Smooth muscle cell (in vitro differentiated cells): Measurements from ENCODE around the gene UBQLN4. TPM values are rescaled to one million over a fixed set of nuclear protein-coding genes. Genes with fewer than 3 reads are reported as not detected.

Source experiments
- DNase-seq: peaks from one replicate; lab custom pipeline; 2025; ENCODE audit not compliant: unreplicated experiment; lab: John Stamatoyannopoulos, UW
- H2AFZ ChIP-seq: fragments of 200-600 bp; sonication (generic); 2 replicates; pipeline ENCODE4 v1.6.0; 2016; ENCODE audit warnings: antibody characterized with exemption, low read depth, mild to moderate bottlenecking
- H3F3A ChIP-seq: fragments of 200-600 bp; sonication (generic); 2 replicates; pipeline ENCODE4 v1.6.0; 2017; ENCODE audit warnings: antibody characterized with exemption, low read depth
- H3K27ac ChIP-seq: fragments of 200-600 bp; sonication (generic); 2 replicates; pipeline ENCODE4 v1.5.1; 2016; ENCODE audit warnings: low read depth, mild to moderate bottlenecking
- H3K27me3 ChIP-seq: fragments of 200-600 bp; sonication (generic); 2 replicates; pipeline ENCODE4 v1.6.1; 2016; ENCODE audit warnings: low read depth, mild to moderate bottlenecking
- H3K36me3 ChIP-seq: fragments of 200-600 bp; sonication (generic); 2 replicates; pipeline ENCODE4 v1.5.1; 2016; ENCODE audit warnings: low read depth
- H3K4me1 ChIP-seq: fragments of 200-600 bp; sonication (generic); 2 replicates; pipeline ENCODE4 v1.5.1; 2016; ENCODE audit warnings: low read depth
- H3K4me2 ChIP-seq: fragments of 200-600 bp; sonication (generic); 2 replicates; pipeline ENCODE4 v1.6.0; 2016; ENCODE audit warnings: mild to moderate bottlenecking
- H3K4me3 ChIP-seq: fragments of 200-600 bp; sonication (generic); 2 replicates; pipeline ENCODE4 v1.5.1; 2016; ENCODE audit warnings: mild to moderate bottlenecking
- H3K79me2 ChIP-seq: fragments of 200-600 bp; sonication (generic); 2 replicates; pipeline ENCODE4 v1.6.0; 2016; ENCODE audit warnings: low read depth, mild to moderate bottlenecking
- H3K9ac ChIP-seq: fragments of 200-600 bp; sonication (generic); 2 replicates; pipeline ENCODE4 v1.6.0; 2016; ENCODE audit warnings: low read depth
- H3K9me3 ChIP-seq: fragments of 200-600 bp; sonication (generic); replicated peaks from 2 replicates; pipeline ENCODE4 v1.5.1; 2016; ENCODE audit warnings: low read depth
- H4K20me1 ChIP-seq: fragments of 200-600 bp; sonication (generic); 2 replicates; pipeline ENCODE4 v1.6.0; 2016; ENCODE audit warnings: low read depth
- CTCF ChIP-seq: fragments of 200-600 bp; sonication (generic); IDR thresholded peaks from 2 replicates; pipeline ENCODE4 v1.5.1; 2017; ENCODE audit warnings: borderline replicate concordance, mild to moderate bottlenecking, antibody characterized with exemption; ENCODE audit not compliant: insufficient read depth, poor library complexity, severe bottlenecking
- WGBS: methylation state at CpG from one replicate; pipeline ENCODE4 v1.1.7; 2016; ENCODE audit warnings: low lambda C conversion rate; 5-methylcytosine and 5-hydroxymethylcytosine counted together
- polyA plus RNA-seq: library from polyadenylated mRNA; unstranded; fragments of >200 nt; fragmentation: Nextera tagmentation; extraction: Ambion mirVana; gene quantifications from 2 replicates; pipeline ENCODE4 v1.2.1, GENCODE V29; 2016
- total RNA-seq: library from RNA; depleted of rRNA; stranded (reverse); fragments of >200 nt; gene quantifications from 2 replicates; pipeline ENCODE4 v1.2.3, GENCODE V29; 2014

The UBQLN4 gene
- total and polyA plus RNA-seq, 2 experiments from 2014 or later: 18.1 to 19.4 TPM

GRCh38 chr1:156076609-156077429 lies 23.2 kb upstream of the UBQLN4 start:
- Histone ChIP-seq H3K36me3 (no peaks in the 10 kb centered on the region), H3F3A (peaks cover 22% of the 10 kb centered on the region), H3K4me2 (no peak overlapping the region), H3K9ac (no peak overlapping the region), H3K4me3 (no peak overlapping the region), H3K27me3 (no peaks in the 10 kb centered on the region), H4K20me1 (peaks cover 88% of the 10 kb centered on the region), H3K9me3 (no peaks in the 10 kb centered on the region), H2AFZ (no peak overlapping the region), H3K4me1 (peaks cover 72% of the 10 kb centered on the region), H3K27ac (no peak overlapping the region), H3K79me2 (peaks cover 49% of the 10 kb centered on the region)
- no peak for TF ChIP-seq CTCF
- 68% methylated on average over 56 of the region's 73 CpGs for WGBS
- no peak for DNase-seq

- WGBS: 78% methylated on average over 4 of the region's 4 CpGs
- no peak overlapping the region for H3K4me3 ChIP-seq
These were observed 22.2 kb upstream of the UBQLN4 start for GRCh38 chr1:156075775-156076204.

GRCh38 chr1:156075162-156075561 lies 21.6 kb upstream of the UBQLN4 start:
- TF ChIP-seq CTCF: no peak
- no peak overlapping the region for H2AFZ ChIP-seq
- peaks cover 35% of the 10 kb centered on the region for H3K79me2 ChIP-seq
- DNase-seq: no peak
- H3K4me3 ChIP-seq: no peak overlapping the region
- no peak overlapping the region for H3K9ac ChIP-seq
- peaks cover 77% of the 10 kb centered on the region for H4K20me1 ChIP-seq
- peaks cover 76% of the 10 kb centered on the region for H3K4me1 ChIP-seq
- no peaks in the 10 kb centered on the region for H3K36me3 ChIP-seq
- H3K27ac ChIP-seq: no peak overlapping the region
- peaks cover 20% of the 10 kb centered on the region for H3F3A ChIP-seq
- no peaks in the 10 kb centered on the region for H3K9me3 ChIP-seq
- no peaks in the 10 kb centered on the region for H3K27me3 ChIP-seq
- no peak overlapping the region for H3K4me2 ChIP-seq
- WGBS: 82% methylated on average over 3 of the region's 3 CpGs

More at GRCh38 chr1:156075775-156076204, 22.2 kb upstream of the UBQLN4 start:
- Histone ChIP-seq H3K4me2 (no peak overlapping the region), H3K27ac (no peak overlapping the region), H3K79me2 (peaks cover 41% of the 10 kb centered on the region), H3K9me3 (no peaks in the 10 kb centered on the region), H3K4me1 (peaks cover 78% of the 10 kb centered on the region), H3F3A (peaks cover 22% of the 10 kb centered on the region), H3K9ac (no peak overlapping the region), H3K27me3 (no peaks in the 10 kb centered on the region), H2AFZ (no peak overlapping the region), H4K20me1 (peaks cover 84% of the 10 kb centered on the region), H3K36me3 (no peaks in the 10 kb centered on the region)
- DNase-seq: no peak
- TF ChIP-seq CTCF: no peak
